ENCODE results near the gene GKN1.
A peak's percentile ranks its signal among the peaks of the same experiment; 100 is the strongest.

Gene GKN1

DNA sequence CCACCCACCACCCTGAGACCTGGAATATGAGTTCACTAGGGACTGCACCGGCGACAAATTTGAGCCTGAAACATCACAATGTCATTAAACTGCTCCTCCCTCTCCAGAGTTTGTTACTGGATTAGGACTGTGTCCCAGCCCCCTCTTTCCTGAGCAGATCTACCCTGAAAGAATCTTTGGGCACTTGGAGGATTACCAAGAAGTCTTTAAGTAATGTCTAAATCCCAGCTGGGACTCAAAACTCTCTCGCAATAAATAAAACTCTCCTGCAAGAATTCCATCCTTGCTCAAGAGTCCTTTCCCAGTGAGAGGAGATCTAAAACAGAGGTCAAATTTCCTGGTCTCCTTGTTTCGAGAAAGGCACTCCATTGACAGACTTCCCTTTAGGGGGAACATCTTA lies 42.6 kb upstream of the GKN1 start:
- no peak overlapping the region for H3K27ac ChIP-seq (ENCODE audit: low read depth, low read length)
- H3K79me2 ChIP-seq (ENCODE audit: control insufficient read depth, insufficient read depth, low read length, poor library complexity), result no peaks in the 10 kb centered on the region
- DNase-seq, result no peak
- H3K9me3 ChIP-seq (ENCODE audit: insufficient read depth, low read depth, low read length), result no peaks in the 10 kb centered on the region
- no peak overlapping the region for H4K8ac ChIP-seq (ENCODE audit: low read depth, low read length)
- no peak overlapping the region for H4K91ac ChIP-seq (ENCODE audit: low read depth, low read length)
- no peaks in the 10 kb centered on the region for H3K36me3 ChIP-seq (ENCODE audit: control insufficient read depth in 1 of 2, insufficient read depth in 2 of 2, low read length in 2 of 2)
- H3K23ac ChIP-seq (ENCODE audit: low read length), result no peak overlapping the region
- H2BK5ac ChIP-seq (ENCODE audit: low read depth, low read length, poor library complexity), result no peak overlapping the region
- no peak overlapping the region for H4K12ac ChIP-seq (ENCODE audit: low read depth, low read length)
- no peak overlapping the region for H3K9ac ChIP-seq (ENCODE audit: low read length)
- peaks cover 2 to 5% of the 10 kb centered on the region in 2 experiments for H3K4me1 ChIP-seq (ENCODE audit: control insufficient read depth in 1 of 2, insufficient read depth in 2 of 2, low read length in 2 of 2)
- no peaks in the 10 kb centered on the region for H3K27me3 ChIP-seq (ENCODE audit: insufficient read depth, low read length)
- H3K18ac ChIP-seq (ENCODE audit: low read length), result no peak overlapping the region
- no peaks in the 10 kb centered on the region for H3K79me1 ChIP-seq (ENCODE audit: low read length)
- WGBS (ENCODE audit: extremely low coverage, insufficient coverage, insufficient read length), result no CpG with 5 or more reads among the region's 4 CpGs
- no peak overlapping the region for H3K4ac ChIP-seq (ENCODE audit: low read depth, low read length)
- no peak overlapping the region for H2BK12ac ChIP-seq (ENCODE audit: low read length)
- H3K4me3 ChIP-seq (ENCODE audit: low read depth, low read length), result no peak overlapping the region
- no peak overlapping the region for H3K14ac ChIP-seq (ENCODE audit: low read length)
- H2BK120ac ChIP-seq (ENCODE audit: insufficient read depth, low read length, poor library complexity), result no peak overlapping the region
- H2AFZ ChIP-seq (ENCODE audit: insufficient read depth, low read length, poor library complexity), result no peak overlapping the region
- H3K4me2 ChIP-seq (ENCODE audit: low read length), result no peak overlapping the region
- H2AK5ac ChIP-seq (ENCODE audit: low read length), result no peak overlapping the region

DNA sequence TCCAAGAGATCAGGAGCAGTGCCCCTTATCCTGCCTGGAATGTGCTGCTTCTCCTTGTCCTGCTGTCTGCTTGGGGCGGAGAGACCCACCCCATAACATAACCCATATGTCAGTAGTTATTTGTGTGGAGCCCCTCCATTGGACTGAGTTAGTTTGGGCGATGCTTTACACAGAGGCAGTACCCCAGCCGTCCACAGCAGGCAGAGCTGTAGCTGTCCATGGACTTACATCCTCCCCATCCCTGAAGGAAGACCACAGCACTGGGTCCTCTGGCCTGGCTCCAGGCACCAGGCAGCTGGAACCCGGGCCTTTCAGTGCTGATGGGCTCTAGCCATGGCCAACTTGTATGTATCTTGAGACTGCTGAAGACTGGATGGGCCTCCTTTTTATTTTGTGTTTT lies 42.0 kb upstream of the GKN1 start:
- Histone ChIP-seq H2BK12ac (ENCODE audit: low read length) (no peak overlapping the region), H4K12ac (ENCODE audit: low read depth, low read length) (no peak overlapping the region)
- no CpG with 5 or more reads among the region's 4 CpGs for whole genome bisulfite sequencing (ENCODE audit: extremely low coverage, insufficient coverage, insufficient read length)

DNA sequence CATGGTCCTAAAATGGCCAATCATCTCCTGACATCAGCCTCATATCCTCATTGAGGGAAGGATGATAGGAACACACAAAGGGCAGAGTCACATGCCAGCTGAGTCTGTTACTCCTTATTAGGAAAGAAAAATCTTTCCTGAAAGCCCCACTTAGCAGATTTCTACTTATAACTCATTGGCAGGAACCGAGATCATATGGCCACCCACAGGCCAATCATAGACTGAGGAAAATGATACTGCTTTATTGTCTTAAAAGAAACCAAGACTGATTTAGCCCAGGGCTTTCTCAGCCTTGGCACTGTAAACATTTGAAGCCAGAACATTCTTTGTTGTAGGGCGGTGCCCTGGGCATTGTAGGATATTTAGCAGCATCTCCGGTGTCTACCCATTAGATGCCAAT lies 40.4 kb upstream of the GKN1 start:
- Histone ChIP-seq H2AK5ac (ENCODE audit: low read length) (no peak overlapping the region), H3K27me3 (ENCODE audit: insufficient read depth, low read length) (no peaks in the 10 kb centered on the region), H3K27ac (ENCODE audit: low read depth, low read length) (no peak overlapping the region), H3K36me3 (ENCODE audit: control insufficient read depth in 1 of 2, insufficient read depth in 2 of 2, low read length in 2 of 2) (no peaks in the 10 kb centered on the region), H3K79me1 (ENCODE audit: low read length) (no peaks in the 10 kb centered on the region), H3K9me3 (ENCODE audit: insufficient read depth, low read depth, low read length) (no peaks in the 10 kb centered on the region), H4K91ac (ENCODE audit: low read depth, low read length) (no peak overlapping the region), H3K18ac (ENCODE audit: low read length) (no peak overlapping the region), H2BK5ac (ENCODE audit: low read depth, low read length, poor library complexity) (no peak overlapping the region), H3K79me2 (ENCODE audit: control insufficient read depth, insufficient read depth, low read length, poor library complexity) (no peaks in the 10 kb centered on the region), H3K4me3 (ENCODE audit: low read depth, low read length) (no peak overlapping the region), H3K14ac (ENCODE audit: low read length) (no peak overlapping the region), H3K9ac (ENCODE audit: low read length) (no peak overlapping the region), H3K4ac (ENCODE audit: low read depth, low read length) (no peak overlapping the region), H2BK12ac (ENCODE audit: low read length) (no peak overlapping the region), H3K23ac (ENCODE audit: low read length) (no peak overlapping the region), H3K4me2 (ENCODE audit: low read length) (no peak overlapping the region), H2BK120ac (ENCODE audit: insufficient read depth, low read length, poor library complexity) (no peak overlapping the region), H2AFZ (ENCODE audit: insufficient read depth, low read length, poor library complexity) (no peak overlapping the region), H4K12ac (ENCODE audit: low read depth, low read length) (no peak overlapping the region), H3K4me1 (ENCODE audit: control insufficient read depth in 1 of 2, insufficient read depth in 2 of 2, low read length in 2 of 2) (peaks cover 0 to 5% of the 10 kb centered on the region in 2 experiments), H4K8ac (ENCODE audit: low read depth, low read length) (no peak overlapping the region)
- WGBS (ENCODE audit: extremely low coverage, insufficient coverage, insufficient read length), result no CpG with 5 or more reads among the region's 3 CpGs
- no peak for DNase-seq

More for the DNA sequence above, 42.0 kb upstream of the GKN1 start:
- no peak overlapping the region for H2AK5ac ChIP-seq (ENCODE audit: low read length)
- no peaks in the 10 kb centered on the region for H3K9me3 ChIP-seq (ENCODE audit: insufficient read depth, low read depth, low read length)
- no peaks in the 10 kb centered on the region for H3K27me3 ChIP-seq (ENCODE audit: insufficient read depth, low read length)
- no peaks in the 10 kb centered on the region for H3K79me1 ChIP-seq (ENCODE audit: low read length)
- no peak overlapping the region for H3K4me2 ChIP-seq (ENCODE audit: low read length)
- no peaks in the 10 kb centered on the region for H3K36me3 ChIP-seq (ENCODE audit: control insufficient read depth in 1 of 2, insufficient read depth in 2 of 2, low read length in 2 of 2)
- H2AFZ ChIP-seq (ENCODE audit: insufficient read depth, low read length, poor library complexity), result no peak overlapping the region
- H3K4me1 ChIP-seq (ENCODE audit: control insufficient read depth in 1 of 2, insufficient read depth in 2 of 2, low read length in 2 of 2), result peaks cover 0 to 5% of the 10 kb centered on the region in 2 experiments
- no peak overlapping the region for H4K8ac ChIP-seq (ENCODE audit: low read depth, low read length)
- no peak overlapping the region for H3K4ac ChIP-seq (ENCODE audit: low read depth, low read length)
- H2BK120ac ChIP-seq (ENCODE audit: insufficient read depth, low read length, poor library complexity), result no peak overlapping the region
- H3K23ac ChIP-seq (ENCODE audit: low read length), result no peak overlapping the region
- no peak overlapping the region for H3K4me3 ChIP-seq (ENCODE audit: low read depth, low read length)
- no peak overlapping the region for H3K27ac ChIP-seq (ENCODE audit: low read depth, low read length)
- H2BK5ac ChIP-seq (ENCODE audit: low read depth, low read length, poor library complexity), result no peak overlapping the region
- no peak for DNase-seq
- H3K79me2 ChIP-seq (ENCODE audit: control insufficient read depth, insufficient read depth, low read length, poor library complexity), result no peaks in the 10 kb centered on the region
- H4K91ac ChIP-seq (ENCODE audit: low read depth, low read length), result no peak overlapping the region
- H3K14ac ChIP-seq (ENCODE audit: low read length), result no peak overlapping the region
- H3K9ac ChIP-seq (ENCODE audit: low read length), result no peak overlapping the region
- H3K18ac ChIP-seq (ENCODE audit: low read length), result no peak overlapping the region

DNA sequence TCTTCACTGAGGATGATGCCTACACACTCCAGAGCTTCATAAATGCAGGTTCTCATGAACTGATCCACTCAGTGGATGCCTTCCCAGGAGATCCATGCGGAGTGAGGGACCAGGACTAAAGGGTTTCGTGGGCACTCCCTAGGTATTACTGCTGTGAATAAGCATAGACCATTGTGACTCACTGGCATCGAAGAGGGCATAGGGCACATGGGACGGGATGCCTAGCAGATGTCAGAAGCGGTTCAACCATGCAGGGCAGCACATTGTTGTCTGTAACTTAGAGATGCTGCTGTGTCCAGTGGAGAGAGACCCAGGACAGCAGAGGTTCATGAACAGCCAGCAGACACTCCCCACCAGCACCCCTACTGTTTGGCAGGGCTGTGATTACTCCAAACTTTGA lies 39.0 kb upstream of the GKN1 start:
- no peaks in the 10 kb centered on the region for H3K36me3 ChIP-seq (ENCODE audit: control insufficient read depth in 1 of 2, insufficient read depth in 2 of 2, low read length in 2 of 2)
- no peak overlapping the region for H3K23ac ChIP-seq (ENCODE audit: low read length)
- no peak overlapping the region for H2AK5ac ChIP-seq (ENCODE audit: low read length)
- H3K79me2 ChIP-seq (ENCODE audit: control insufficient read depth, insufficient read depth, low read length, poor library complexity), result no peaks in the 10 kb centered on the region
- H3K9ac ChIP-seq (ENCODE audit: low read length), result no peak overlapping the region
- no peak overlapping the region for H3K4me3 ChIP-seq (ENCODE audit: low read depth, low read length)
- peaks cover 0 to 5% of the 10 kb centered on the region in 2 experiments for H3K4me1 ChIP-seq (ENCODE audit: control insufficient read depth in 1 of 2, insufficient read depth in 2 of 2, low read length in 2 of 2)
- no peak overlapping the region for H4K12ac ChIP-seq (ENCODE audit: low read depth, low read length)
- no peak overlapping the region for H4K8ac ChIP-seq (ENCODE audit: low read depth, low read length)
- no CpG with 5 or more reads among the region's 5 CpGs for WGBS (ENCODE audit: extremely low coverage, insufficient coverage, insufficient read length)
- no peak overlapping the region for H2BK5ac ChIP-seq (ENCODE audit: low read depth, low read length, poor library complexity)
- no peak overlapping the region for H3K4ac ChIP-seq (ENCODE audit: low read depth, low read length)
- no peak overlapping the region for H2BK120ac ChIP-seq (ENCODE audit: insufficient read depth, low read length, poor library complexity)
- no peak overlapping the region for H3K27ac ChIP-seq (ENCODE audit: low read depth, low read length)
- peak overlapping the region; percentile 2 for H2BK12ac ChIP-seq (ENCODE audit: low read length)
- H3K14ac ChIP-seq (ENCODE audit: low read length), result no peak overlapping the region
- H3K27me3 ChIP-seq (ENCODE audit: insufficient read depth, low read length), result no peaks in the 10 kb centered on the region
- DNase-seq, result no peak
- H3K18ac ChIP-seq (ENCODE audit: low read length), result no peak overlapping the region
- H3K79me1 ChIP-seq (ENCODE audit: low read length), result no peaks in the 10 kb centered on the region
- H4K91ac ChIP-seq (ENCODE audit: low read depth, low read length), result no peak overlapping the region
- H3K9me3 ChIP-seq (ENCODE audit: insufficient read depth, low read depth, low read length), result no peaks in the 10 kb centered on the region
- no peak overlapping the region for H3K4me2 ChIP-seq (ENCODE audit: low read length)
- H2AFZ ChIP-seq (ENCODE audit: insufficient read depth, low read length, poor library complexity), result no peak overlapping the region

Measured in trophoblast cell (in vitro differentiated cells and primary cell).